HG03521 (cell line): ENCODE data around the gene MSH3.
"Not testable (repeated sequence)": the region's sequence is repeated elsewhere in the genome, so short reads cannot be mapped to it uniquely, and the experiment has no call there.

ENCODE experiments used
- ATAC-seq: cut with Tn5 transposase; IDR thresholded peaks from one replicate; pipeline ENCODE4 v1.9.1; 2021; ENCODE audit warnings: mild to moderate bottlenecking, moderate library complexity; ENCODE audit not compliant: unreplicated experiment

MSH3 gene

GRCh38 chr5:80655231-80655774 is 851 bp downstream of the MSH3 start:
- ATAC-seq = no peak

GRCh38 chr5:80656425-80656824 is 2.0 kb downstream of the MSH3 start:
- ATAC-seq = no peak

- ATAC-seq = no peak
Measured at GRCh38 chr5:80659106-80659505, 4.7 kb downstream of the MSH3 start.

GRCh38 chr5:80660661-80661060 is 6.2 kb downstream of the MSH3 start:
- not testable (repeated sequence) for ATAC-seq

- ATAC-seq = no peak
Measured at GRCh38 chr5:80662108-80662507, 7.7 kb downstream of the MSH3 start.

GRCh38 chr5:80665057-80665456 is 10.6 kb downstream of the MSH3 start:
- no peak for ATAC-seq

GRCh38 chr5:80667384-80667783 is 12.9 kb downstream of the MSH3 start:
- no peak for ATAC-seq

- no peak for ATAC-seq
Measured at GRCh38 chr5:80668016-80668969, 13.8 kb downstream of the MSH3 start.

GRCh38 chr5:80672140-80672736 is 17.8 kb downstream of the MSH3 start:
- ATAC-seq = no peak

- no peak for ATAC-seq
Measured at GRCh38 chr5:80676706-80677105, 22.3 kb downstream of the MSH3 start.

GRCh38 chr5:80686757-80687156 is 32.3 kb downstream of the MSH3 start:
- no peak for ATAC-seq

GRCh38 chr5:80688648-80689420 is 34.4 kb downstream of the MSH3 start:
- ATAC-seq = no peak

GRCh38 chr5:80689627-80690026 is 35.2 kb downstream of the MSH3 start:
- ATAC-seq = no peak

- no peak for ATAC-seq
Measured at GRCh38 chr5:80695666-80696065, 41.2 kb downstream of the MSH3 start.

- no peak for ATAC-seq
Measured at GRCh38 chr5:80696450-80696849, 42.0 kb downstream of the MSH3 start.

- ATAC-seq = no peak
Measured at GRCh38 chr5:80697100-80697499, 42.6 kb downstream of the MSH3 start.

GRCh38 chr5:80698369-80698768 is 43.9 kb downstream of the MSH3 start:
- ATAC-seq = no peak

- no peak for ATAC-seq
Measured at GRCh38 chr5:80701597-80701996, 47.1 kb downstream of the MSH3 start.

GRCh38 chr5:80703291-80703690 is 48.8 kb downstream of the MSH3 start:
- ATAC-seq = no peak

GRCh38 chr5:80703747-80704146 is 49.3 kb downstream of the MSH3 start:
- ATAC-seq = no peak

GRCh38 chr5:80704221-80704620 is 49.8 kb downstream of the MSH3 start:
- no peak for ATAC-seq
